Measurements from ENCODE around the gene FKBP4.

The FKBP4 gene

DNA sequence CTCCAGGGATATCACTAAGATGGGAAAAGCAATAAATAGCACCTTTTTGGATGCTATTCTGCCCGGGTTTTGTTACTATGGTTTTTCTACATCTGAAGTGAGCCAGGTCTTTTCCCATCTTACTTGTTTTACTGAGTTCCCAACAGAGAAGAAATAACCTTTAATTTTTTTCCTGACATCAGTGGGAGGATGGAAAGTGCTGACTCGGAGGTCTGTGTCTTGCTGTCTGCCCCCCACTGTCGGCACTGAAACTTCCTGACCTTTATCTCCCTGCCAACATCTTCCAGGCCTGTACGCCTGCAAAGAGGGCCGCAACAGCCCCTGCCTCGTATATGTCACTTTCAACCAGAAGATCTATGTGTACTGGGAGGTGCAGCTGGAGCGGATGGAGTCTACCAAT, 28.7 kb downstream of the FKBP4 start:
- Histone ChIP-seq H3K27ac (replicated peaks) (no peak overlapping the region), H3K4me3 (replicated peaks; ENCODE audit: insufficient read depth, low read length) (no peak overlapping the region), H3K27me3 (ENCODE audit: insufficient read depth, poor library complexity, severe bottlenecking) (no peaks in the 10 kb centered on the region)
- DNase-seq (ENCODE audit: low read depth in 1 of 2, low spot score in 1 of 2): no peak
- TF ChIP-seq, protein P1, sequence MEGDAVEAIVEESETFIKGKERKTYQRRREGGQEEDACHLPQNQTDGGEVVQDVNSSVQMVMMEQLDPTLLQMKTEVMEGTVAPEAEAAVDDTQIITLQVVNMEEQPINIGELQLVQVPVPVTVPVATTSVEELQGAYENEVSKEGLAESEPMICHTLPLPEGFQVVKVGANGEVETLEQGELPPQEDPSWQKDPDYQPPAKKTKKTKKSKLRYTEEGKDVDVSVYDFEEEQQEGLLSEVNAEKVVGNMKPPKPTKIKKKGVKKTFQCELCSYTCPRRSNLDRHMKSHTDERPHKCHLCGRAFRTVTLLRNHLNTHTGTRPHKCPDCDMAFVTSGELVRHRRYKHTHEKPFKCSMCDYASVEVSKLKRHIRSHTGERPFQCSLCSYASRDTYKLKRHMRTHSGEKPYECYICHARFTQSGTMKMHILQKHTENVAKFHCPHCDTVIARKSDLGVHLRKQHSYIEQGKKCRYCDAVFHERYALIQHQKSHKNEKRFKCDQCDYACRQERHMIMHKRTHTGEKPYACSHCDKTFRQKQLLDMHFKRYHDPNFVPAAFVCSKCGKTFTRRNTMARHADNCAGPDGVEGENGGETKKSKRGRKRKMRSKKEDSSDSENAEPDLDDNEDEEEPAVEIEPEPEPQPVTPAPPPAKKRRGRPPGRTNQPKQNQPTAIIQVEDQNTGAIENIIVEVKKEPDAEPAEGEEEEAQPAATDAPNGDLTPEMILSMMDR (IDR thresholded peaks at IDR 0.05; ENCODE audit: insufficient read depth, low read length): no peak

DNA sequence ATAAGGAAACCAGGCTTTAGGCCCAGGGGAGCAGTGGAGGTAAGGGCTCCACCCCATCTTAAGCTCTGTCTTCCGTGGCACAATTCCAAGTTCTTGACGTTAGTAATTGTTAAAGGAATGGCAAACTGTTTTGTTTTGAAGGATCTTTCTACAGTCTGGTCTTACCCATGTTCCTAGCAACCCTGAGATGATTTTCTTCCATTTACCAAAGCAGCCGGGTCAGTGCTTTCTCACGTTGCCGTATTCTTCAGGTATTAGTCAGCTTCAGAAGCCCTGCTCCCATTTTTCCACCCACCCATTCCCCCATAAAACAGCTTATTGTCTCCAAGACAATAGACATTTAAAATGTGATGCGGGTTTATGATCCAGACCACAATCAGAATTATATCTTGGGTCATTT, 29.8 kb downstream of the FKBP4 start:
- DNase-seq (ENCODE audit: low read depth in 1 of 2, low spot score in 1 of 2): no peak
- H3K27ac ChIP-seq (replicated peaks): no peak overlapping the region

DNA sequence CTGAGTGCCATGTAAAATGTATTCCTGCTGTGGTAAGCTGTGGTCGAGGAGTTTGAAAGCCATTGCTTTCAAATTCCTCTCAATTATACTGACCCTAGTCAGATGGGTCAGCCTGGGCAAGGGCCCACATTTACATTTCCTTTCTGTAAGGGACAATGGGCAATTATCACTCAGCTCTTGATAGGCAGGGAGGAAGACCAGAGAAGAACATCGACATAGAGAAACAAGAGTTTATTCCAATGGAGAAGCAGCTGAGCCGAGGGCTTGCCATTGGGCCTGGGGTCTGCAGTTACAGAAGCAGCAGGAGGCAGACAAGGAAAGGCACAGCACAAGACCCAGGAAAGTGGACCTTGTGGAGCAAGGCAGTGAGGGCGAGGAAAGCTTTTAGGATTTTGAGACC, 30.4 kb downstream of the FKBP4 start:
- no peak overlapping the region for H3K27ac ChIP-seq (replicated peaks)
- TF ChIP-seq, protein P1 (IDR thresholded peaks at IDR 0.05; ENCODE audit: insufficient read depth, low read length): no peak
- no peak for TF ChIP-seq GABPA (IDR thresholded peaks at IDR 0.05; ENCODE audit: low read depth)
- TF ChIP-seq, protein P2, sequence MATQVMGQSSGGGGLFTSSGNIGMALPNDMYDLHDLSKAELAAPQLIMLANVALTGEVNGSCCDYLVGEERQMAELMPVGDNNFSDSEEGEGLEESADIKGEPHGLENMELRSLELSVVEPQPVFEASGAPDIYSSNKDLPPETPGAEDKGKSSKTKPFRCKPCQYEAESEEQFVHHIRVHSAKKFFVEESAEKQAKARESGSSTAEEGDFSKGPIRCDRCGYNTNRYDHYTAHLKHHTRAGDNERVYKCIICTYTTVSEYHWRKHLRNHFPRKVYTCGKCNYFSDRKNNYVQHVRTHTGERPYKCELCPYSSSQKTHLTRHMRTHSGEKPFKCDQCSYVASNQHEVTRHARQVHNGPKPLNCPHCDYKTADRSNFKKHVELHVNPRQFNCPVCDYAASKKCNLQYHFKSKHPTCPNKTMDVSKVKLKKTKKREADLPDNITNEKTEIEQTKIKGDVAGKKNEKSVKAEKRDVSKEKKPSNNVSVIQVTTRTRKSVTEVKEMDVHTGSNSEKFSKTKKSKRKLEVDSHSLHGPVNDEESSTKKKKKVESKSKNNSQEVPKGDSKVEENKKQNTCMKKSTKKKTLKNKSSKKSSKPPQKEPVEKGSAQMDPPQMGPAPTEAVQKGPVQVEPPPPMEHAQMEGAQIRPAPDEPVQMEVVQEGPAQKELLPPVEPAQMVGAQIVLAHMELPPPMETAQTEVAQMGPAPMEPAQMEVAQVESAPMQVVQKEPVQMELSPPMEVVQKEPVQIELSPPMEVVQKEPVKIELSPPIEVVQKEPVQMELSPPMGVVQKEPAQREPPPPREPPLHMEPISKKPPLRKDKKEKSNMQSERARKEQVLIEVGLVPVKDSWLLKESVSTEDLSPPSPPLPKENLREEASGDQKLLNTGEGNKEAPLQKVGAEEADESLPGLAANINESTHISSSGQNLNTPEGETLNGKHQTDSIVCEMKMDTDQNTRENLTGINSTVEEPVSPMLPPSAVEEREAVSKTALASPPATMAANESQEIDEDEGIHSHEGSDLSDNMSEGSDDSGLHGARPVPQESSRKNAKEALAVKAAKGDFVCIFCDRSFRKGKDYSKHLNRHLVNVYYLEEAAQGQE (IDR thresholded peaks at IDR 0.05; ENCODE audit: insufficient replicate concordance, low read depth): no peak
- TF ChIP-seq POLR2AphosphoS5 (IDR thresholded peaks at IDR 0.05; ENCODE audit: low read depth): no peak
- no peak for TF ChIP-seq SPI1 (IDR thresholded peaks at IDR 0.05; ENCODE audit: borderline replicate concordance, low read depth)
- no peaks in the 10 kb centered on the region for H3K27me3 ChIP-seq (ENCODE audit: insufficient read depth, poor library complexity, severe bottlenecking)
- no peak for DNase-seq (ENCODE audit: low read depth in 1 of 2, low spot score in 1 of 2)
- no peak overlapping the region for H3K4me3 ChIP-seq (replicated peaks; ENCODE audit: insufficient read depth, low read length)

More for the DNA sequence above, 29.8 kb downstream of the FKBP4 start:
- Histone ChIP-seq H3K4me3 (replicated peaks; ENCODE audit: insufficient read depth, low read length) (no peak overlapping the region), H3K27me3 (ENCODE audit: insufficient read depth, poor library complexity, severe bottlenecking) (no peaks in the 10 kb centered on the region)
- no peak for TF ChIP-seq GABPA (IDR thresholded peaks at IDR 0.05; ENCODE audit: low read depth)

DNA sequence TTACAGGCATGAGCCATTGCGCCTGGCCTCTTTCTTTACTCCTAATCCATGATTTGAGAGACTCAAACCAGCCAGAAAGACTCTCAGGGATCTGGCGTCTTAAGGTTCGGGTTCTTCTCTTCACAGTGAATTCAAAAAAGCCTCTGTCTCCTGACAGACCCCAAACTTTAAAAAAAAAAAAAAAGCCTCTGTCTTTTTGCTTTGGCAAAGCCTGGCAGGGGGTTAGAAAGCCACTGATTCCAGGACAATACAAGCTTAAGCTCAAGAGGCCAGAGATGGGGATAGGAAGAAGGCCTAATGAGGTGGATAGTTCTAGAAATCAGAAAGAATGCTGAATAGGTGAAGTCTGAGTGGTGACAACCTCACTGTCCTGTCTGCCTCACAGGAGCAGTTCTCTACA, 31.3 kb downstream of the FKBP4 start:
- TF ChIP-seq, protein P1 (IDR thresholded peaks at IDR 0.05; ENCODE audit: insufficient read depth, low read length): no peak
- TF ChIP-seq POLR2AphosphoS5 (IDR thresholded peaks at IDR 0.05; ENCODE audit: low read depth) (no peak), GABPA (IDR thresholded peaks at IDR 0.05; ENCODE audit: low read depth) (no peak), SPI1 (IDR thresholded peaks at IDR 0.05; ENCODE audit: borderline replicate concordance, low read depth) (no peak)
- TF ChIP-seq, protein P2 (IDR thresholded peaks at IDR 0.05; ENCODE audit: insufficient replicate concordance, low read depth): no peak

More for the DNA sequence above, 31.3 kb downstream of the FKBP4 start:
- no peak overlapping the region for H3K27ac ChIP-seq (replicated peaks)
- no peak overlapping the region for H3K4me3 ChIP-seq (replicated peaks; ENCODE audit: insufficient read depth, low read length)
- no peaks in the 10 kb centered on the region for H3K27me3 ChIP-seq (ENCODE audit: insufficient read depth, poor library complexity, severe bottlenecking)
- no peak for DNase-seq (ENCODE audit: low read depth in 1 of 2, low spot score in 1 of 2)

All from HL-60 (cell line).